H1 (cell line): Measurements from ENCODE around the gene PDE1C. TPM values are rescaled to one million over a fixed set of nuclear protein-coding genes. Genes with fewer than 3 reads are reported as not detected.

Source experiments
- CHD7 ChIP-seq: fragments of 300-600 bp; sonication (generic); IDR thresholded peaks from 2 replicates; pipeline ENCODE4 v1.7.1; 2012; ENCODE audit warnings: low read length, moderate library complexity, mild to moderate bottlenecking, inconsistent platforms; ENCODE audit not compliant: insufficient replicate concordance
- CTBP2 ChIP-seq: IDR thresholded peaks from 2 replicates; pipeline ENCODE4 v1.7.0; 2011; ENCODE audit warnings: borderline replicate concordance, mild to moderate bottlenecking, moderate library complexity, mixed read lengths, low read length; ENCODE audit not compliant: insufficient read depth, insufficient read length
- MAX ChIP-seq: IDR thresholded peaks from 2 replicates; pipeline ENCODE4 v1.6.1; 2012; ENCODE audit warnings: inconsistent platforms
- RBBP5 ChIP-seq: IDR thresholded peaks from 2 replicates; pipeline ENCODE4 v1.7.1; 2012; ENCODE audit warnings: low read depth, mild to moderate bottlenecking, inconsistent platforms, low read length, moderate library complexity, borderline replicate concordance
- TEAD4 ChIP-seq: IDR thresholded peaks from 2 replicates; pipeline ENCODE4 v1.6.1; 2012; ENCODE audit warnings: low read depth, low read length, inconsistent platforms, mixed read lengths
- polyA plus RNA-seq, 7 experiments: library from polyadenylated mRNA; depleted of rRNA in 3 of 7; stranded (reverse) in 5 of 7; unstranded in 2 of 7; fragments of >200 nt in 5 of 7; fragments of 200-250 nt in 2 of 7; gene quantifications; 1 replicate in 5 of 7; 2 replicates in 1 of 7; 4 replicates in 1 of 7; pipeline versions ENCODE4 v1.2.1 to v1.2.3, GENCODE V29; 2011 to 2013; ENCODE audit warnings: missing spikeins in 2 of 7, mixed read lengths in 2 of 7
- total RNA-seq: library from RNA; stranded (reverse); fragmentation: NEBNext Ultra II Directional; extraction: Animal tissue kit (Norgen Biotek cat#: 25700); gene quantifications from 2 replicates; pipeline ENCODE4 v1.2.1, GENCODE V29; 2021

Gene PDE1C
- total and polyA plus RNA-seq, 2 of the 8 experiments (the other 6 are each of a cell fraction or from before 2014, with no cell fraction given): 0.11 to 1.1 TPM

DNA sequence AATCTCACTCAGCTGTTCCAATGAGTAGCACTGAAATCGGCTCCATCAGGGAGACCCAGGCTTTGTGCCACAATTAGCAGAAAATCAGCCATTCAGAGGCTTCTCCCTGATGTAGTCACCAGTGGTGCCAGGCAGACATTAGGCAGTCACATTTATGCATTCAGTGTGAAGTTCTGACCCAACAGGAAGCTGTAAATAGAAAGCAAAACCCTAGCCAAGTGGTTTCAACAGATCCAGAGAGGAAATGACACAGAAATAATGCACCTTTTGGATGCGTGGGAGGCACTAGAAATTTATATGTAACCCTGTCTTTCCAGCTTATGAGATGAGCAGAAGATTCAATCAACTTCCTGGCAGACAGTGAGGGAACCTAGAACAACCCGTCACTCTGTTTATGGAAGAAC lies 186.4 kb downstream of the PDE1C start (continued):
- TF ChIP-seq MAX (no peak), CHD7 (no peak), CTBP2 (no peak), TEAD4 (no peak), RBBP5 (no peak)
- TF ChIP-seq, all 59 proteins: peak for 0
